ENCODE data around the gene PHYH. TPM values are rescaled to one million over a fixed set of nuclear protein-coding genes. Genes with fewer than 3 reads are reported as not detected.
"Not testable (repeated sequence)": the region's sequence is repeated elsewhere in the genome, so short reads cannot be mapped to it uniquely, and the experiment has no call there.

Gene PHYH
- total RNA-seq, 4 donors from 2014 or later: 21.9 to 54.1 (median 35.9) TPM

- ATAC-seq (ENCODE audit: low FRiP score) (no peak), DNase-seq (ENCODE audit: low spot score) (no peak)
- TF ChIP-seq, protein P1, sequence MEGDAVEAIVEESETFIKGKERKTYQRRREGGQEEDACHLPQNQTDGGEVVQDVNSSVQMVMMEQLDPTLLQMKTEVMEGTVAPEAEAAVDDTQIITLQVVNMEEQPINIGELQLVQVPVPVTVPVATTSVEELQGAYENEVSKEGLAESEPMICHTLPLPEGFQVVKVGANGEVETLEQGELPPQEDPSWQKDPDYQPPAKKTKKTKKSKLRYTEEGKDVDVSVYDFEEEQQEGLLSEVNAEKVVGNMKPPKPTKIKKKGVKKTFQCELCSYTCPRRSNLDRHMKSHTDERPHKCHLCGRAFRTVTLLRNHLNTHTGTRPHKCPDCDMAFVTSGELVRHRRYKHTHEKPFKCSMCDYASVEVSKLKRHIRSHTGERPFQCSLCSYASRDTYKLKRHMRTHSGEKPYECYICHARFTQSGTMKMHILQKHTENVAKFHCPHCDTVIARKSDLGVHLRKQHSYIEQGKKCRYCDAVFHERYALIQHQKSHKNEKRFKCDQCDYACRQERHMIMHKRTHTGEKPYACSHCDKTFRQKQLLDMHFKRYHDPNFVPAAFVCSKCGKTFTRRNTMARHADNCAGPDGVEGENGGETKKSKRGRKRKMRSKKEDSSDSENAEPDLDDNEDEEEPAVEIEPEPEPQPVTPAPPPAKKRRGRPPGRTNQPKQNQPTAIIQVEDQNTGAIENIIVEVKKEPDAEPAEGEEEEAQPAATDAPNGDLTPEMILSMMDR (IDR thresholded peaks at IDR 0.05): no peak
These were observed 34.7 kb upstream of the PHYH start for GRCh38 chr10:13334556-13334955.

DNA sequence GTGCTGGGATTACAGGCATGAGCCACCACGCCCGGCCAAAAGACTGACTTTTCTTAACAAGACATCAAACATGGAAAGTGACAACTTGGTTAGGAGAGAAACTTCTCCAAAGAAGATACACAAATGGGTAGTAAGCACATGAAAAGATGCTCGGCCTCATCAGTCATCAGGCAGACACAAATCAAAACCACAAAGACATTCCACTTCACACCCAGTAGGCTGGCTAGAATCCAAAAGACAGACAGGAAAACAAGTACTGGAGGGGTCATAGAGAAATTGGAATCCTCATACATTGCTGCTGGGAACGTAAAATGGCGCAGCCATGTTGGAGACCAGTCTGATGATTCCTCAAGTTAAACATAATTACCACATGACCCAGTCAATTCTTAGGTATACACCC is 31.8 kb upstream of the PHYH start:
- ATAC-seq (ENCODE audit: low FRiP score): no peak
- DNase-seq (ENCODE audit: low spot score): no peak
- TF ChIP-seq, protein P1 (IDR thresholded peaks at IDR 0.05): no peak

DNA sequence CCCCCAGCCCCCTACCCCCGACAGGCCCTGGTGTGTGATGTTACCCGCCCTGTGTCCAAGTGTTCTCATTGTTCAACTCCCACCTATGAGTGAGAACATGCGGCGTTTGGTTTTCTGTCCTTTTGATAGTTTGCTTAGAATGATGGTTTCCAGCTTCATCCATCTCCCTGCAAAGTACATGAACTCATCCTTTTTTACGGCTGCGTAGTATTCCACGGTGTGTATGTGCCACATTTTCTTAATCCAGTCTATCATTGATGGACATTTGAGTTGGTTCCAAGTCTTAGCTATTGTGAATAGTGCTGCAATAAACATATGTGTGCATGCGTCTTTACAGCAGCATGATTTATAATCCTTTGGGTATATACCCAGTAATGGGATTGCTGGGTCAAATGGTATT is 31.1 kb upstream of the PHYH start:
- not testable (repeated sequence) for DNase-seq (ENCODE audit: low spot score); ATAC-seq (ENCODE audit: low FRiP score)

DNA sequence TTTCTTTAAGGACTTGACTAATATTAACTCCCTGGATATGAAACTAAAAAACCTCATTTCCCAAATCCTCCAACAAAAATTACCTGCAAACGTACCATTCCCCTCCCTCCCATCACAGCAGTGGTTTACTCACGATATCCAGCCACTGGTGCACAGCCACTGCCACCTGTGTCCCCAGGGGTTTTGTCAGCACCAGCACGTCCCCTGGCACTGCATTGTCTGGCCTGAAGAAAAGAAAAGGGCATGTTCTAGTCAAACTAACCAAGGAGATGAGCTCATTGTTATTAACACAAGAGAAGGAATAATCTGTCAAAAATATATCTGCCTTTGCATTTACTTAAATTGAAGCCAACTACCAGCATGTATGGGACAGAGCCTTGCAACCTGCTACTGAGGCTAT is 29.7 kb upstream of the PHYH start:
- no peak for DNase-seq (ENCODE audit: low spot score)
- TF ChIP-seq, protein P1 (IDR thresholded peaks at IDR 0.05): no peak
- no peak for ATAC-seq (ENCODE audit: low FRiP score)

DNA sequence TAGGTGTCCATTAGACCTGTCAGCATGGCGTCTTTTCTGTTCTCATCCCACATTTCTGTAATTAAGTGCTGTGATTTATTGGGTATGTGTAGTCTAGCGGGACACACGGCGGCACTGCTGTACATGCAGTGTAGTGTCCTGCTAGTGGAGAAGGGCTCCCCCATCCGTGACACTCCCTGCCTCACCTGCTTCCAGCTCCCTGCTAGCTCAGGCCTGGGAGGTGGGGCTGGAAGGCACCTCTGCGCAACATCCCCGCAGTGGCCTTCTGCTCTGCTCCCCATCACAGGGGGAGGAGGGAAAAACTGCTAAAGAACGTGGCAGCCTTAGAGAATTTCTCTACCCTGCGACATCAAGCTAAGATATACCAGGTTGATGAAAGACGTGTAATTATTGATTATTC is 28.7 kb upstream of the PHYH start:
- DNase-seq (ENCODE audit: low spot score): no peak
- TF ChIP-seq, protein P1 (IDR thresholded peaks at IDR 0.05): no peak
- ATAC-seq (ENCODE audit: low FRiP score): no peak

DNA sequence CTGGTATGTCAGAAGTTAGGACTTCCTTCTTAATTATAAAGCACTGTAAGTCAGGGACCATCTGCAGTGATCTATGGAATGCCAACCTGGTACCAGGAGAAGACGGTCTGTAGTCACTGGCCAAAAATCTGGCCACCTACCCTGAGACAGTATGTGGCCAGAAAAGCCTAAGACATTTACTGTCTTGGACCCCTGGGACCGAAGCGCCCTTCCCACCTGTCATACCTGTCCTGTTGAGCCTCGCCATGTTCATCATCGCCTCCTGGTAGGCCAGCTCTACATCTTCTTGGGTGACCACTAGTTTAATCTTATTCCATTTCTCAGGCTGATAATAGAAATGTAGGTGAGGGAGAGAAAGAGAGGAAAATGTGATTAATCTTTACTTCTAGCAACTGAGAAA is 28.3 kb upstream of the PHYH start:
- no peak for DNase-seq (ENCODE audit: low spot score)
- ATAC-seq (ENCODE audit: low FRiP score): no peak
- TF ChIP-seq, protein P1 (IDR thresholded peaks at IDR 0.05): no peak

DNA sequence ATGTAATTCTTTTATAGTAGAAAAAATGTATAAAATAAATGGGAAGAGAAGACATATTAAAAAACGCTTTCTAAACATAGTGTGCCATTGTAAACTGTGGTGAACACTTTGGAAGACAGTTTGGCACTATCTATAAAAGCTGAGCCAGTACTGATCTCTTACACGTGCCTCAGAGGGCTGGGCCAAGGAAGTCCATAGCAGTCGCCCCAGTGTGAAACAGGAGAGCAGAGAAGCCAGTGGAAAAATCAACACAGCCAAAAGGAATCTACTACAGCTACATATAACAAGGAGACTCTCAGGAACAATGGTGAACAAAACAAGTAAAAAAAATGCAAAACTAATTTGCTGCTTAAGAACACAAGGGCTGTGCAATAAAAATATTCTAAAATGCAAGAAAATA is 27.7 kb upstream of the PHYH start:
- DNase-seq (ENCODE audit: low spot score) (no peak), ATAC-seq (ENCODE audit: low FRiP score) (no peak)
- TF ChIP-seq, protein P1 (IDR thresholded peaks at IDR 0.05): no peak

- TF ChIP-seq, protein P1 (IDR thresholded peaks at IDR 0.05): no peak
- DNase-seq (ENCODE audit: low spot score): no peak
- ATAC-seq (ENCODE audit: low FRiP score): no peak
These were observed 22.8 kb upstream of the PHYH start for GRCh38 chr10:13322615-13323148.
